KOPT-K1 (cell line): ENCODE measurements around the gene ATP8B4.
"Not testable (repeated sequence)": the region's sequence is repeated elsewhere in the genome, so short reads cannot be mapped to it uniquely, and the experiment has no call there.

ENCODE experiments used
- H3K27ac ChIP-seq: fragments of 200-600 bp; sonication (generic); 2 replicates; pipeline ENCODE4 v1.5.1; 2016; ENCODE audit warnings: antibody characterized with exemption, mild to moderate bottlenecking, low read depth, low read length; ENCODE audit not compliant: poor library complexity, severe bottlenecking
- H3K36me3 ChIP-seq: fragments of 200-600 bp; sonication (generic); 2 replicates; pipeline ENCODE4 v1.5.1; 2017; ENCODE audit warnings: antibody characterized with exemption, mild to moderate bottlenecking, low read length, moderate library complexity; ENCODE audit not compliant: insufficient read depth
- H3K9me3 ChIP-seq: fragments of 200-600 bp; sonication (generic); 2 replicates; pipeline ENCODE4 v1.5.1; 2017; ENCODE audit warnings: antibody characterized with exemption, low read length, mild to moderate bottlenecking; ENCODE audit not compliant: insufficient read depth, poor library complexity, severe bottlenecking

Gene ATP8B4

GRCh38 chr15:49963033-49963772 lies 155.8 kb downstream of the ATP8B4 start:
- not testable (repeated sequence) for H3K9me3 ChIP-seq, H3K27ac ChIP-seq, H3K36me3 ChIP-seq

- Histone ChIP-seq H3K36me3 (no peaks in the 10 kb centered on the region), H3K27ac (no peak overlapping the region)
Observed at GRCh38 chr15:49962044-49962602, 156.9 kb downstream of the ATP8B4 start.

GRCh38 chr15:49953421-49953820 lies 165.6 kb downstream of the ATP8B4 start:
- Histone ChIP-seq H3K27ac (no peak overlapping the region), H3K9me3 (no peaks in the 10 kb centered on the region), H3K36me3 (no peaks in the 10 kb centered on the region)

More at GRCh38 chr15:49962044-49962602, 156.9 kb downstream of the ATP8B4 start:
- no peaks in the 10 kb centered on the region for H3K9me3 ChIP-seq

GRCh38 chr15:49946681-49947080 lies 172.4 kb downstream of the ATP8B4 start:
- Histone ChIP-seq H3K36me3 (no peaks in the 10 kb centered on the region), H3K27ac (no peak overlapping the region), H3K9me3 (no peaks in the 10 kb centered on the region)

GRCh38 chr15:49934487-49934886 lies 184.5 kb downstream of the ATP8B4 start:
- no peak overlapping the region for H3K27ac ChIP-seq

GRCh38 chr15:49927189-49927861 lies 191.7 kb downstream of the ATP8B4 start:
- Histone ChIP-seq H3K27ac (no peak overlapping the region), H3K36me3 (no peaks in the 10 kb centered on the region), H3K9me3 (no peaks in the 10 kb centered on the region)

More at GRCh38 chr15:49934487-49934886, 184.5 kb downstream of the ATP8B4 start:
- H3K36me3 ChIP-seq = no peaks in the 10 kb centered on the region
- H3K9me3 ChIP-seq = no peaks in the 10 kb centered on the region

- H3K27ac ChIP-seq = no peak overlapping the region
- H3K36me3 ChIP-seq = no peaks in the 10 kb centered on the region
- H3K9me3 ChIP-seq = no peaks in the 10 kb centered on the region
Observed at GRCh38 chr15:49926740-49927139, 192.3 kb downstream of the ATP8B4 start.

GRCh38 chr15:49923671-49924070 lies 195.4 kb downstream of the ATP8B4 start:
- Histone ChIP-seq H3K9me3 (no peaks in the 10 kb centered on the region), H3K36me3 (no peaks in the 10 kb centered on the region), H3K27ac (no peak overlapping the region)

- H3K27ac ChIP-seq = no peak overlapping the region
- no peaks in the 10 kb centered on the region for H3K9me3 ChIP-seq
- no peaks in the 10 kb centered on the region for H3K36me3 ChIP-seq
Observed at GRCh38 chr15:49919034-49919433, 200.0 kb downstream of the ATP8B4 start.

- Histone ChIP-seq H3K9me3 (no peaks in the 10 kb centered on the region), H3K27ac (no peak overlapping the region), H3K36me3 (no peaks in the 10 kb centered on the region)
Observed at GRCh38 chr15:49918121-49918520, 200.9 kb downstream of the ATP8B4 start.

- Histone ChIP-seq H3K9me3 (no peaks in the 10 kb centered on the region), H3K27ac (no peak overlapping the region), H3K36me3 (no peaks in the 10 kb centered on the region)
Observed at GRCh38 chr15:49916998-49917397, 202.0 kb downstream of the ATP8B4 start.

- Histone ChIP-seq H3K27ac (no peak overlapping the region), H3K9me3 (no peaks in the 10 kb centered on the region), H3K36me3 (no peaks in the 10 kb centered on the region)
Observed at GRCh38 chr15:49915822-49916221, 203.2 kb downstream of the ATP8B4 start.

GRCh38 chr15:49908933-49909295 lies 210.1 kb downstream of the ATP8B4 start:
- Histone ChIP-seq H3K9me3 (peaks cover 12% of the 10 kb centered on the region), H3K27ac (no peak overlapping the region), H3K36me3 (no peaks in the 10 kb centered on the region)

GRCh38 chr15:49908236-49908932 lies 210.6 kb downstream of the ATP8B4 start:
- Histone ChIP-seq H3K36me3 (no peaks in the 10 kb centered on the region), H3K9me3 (peaks cover 12% of the 10 kb centered on the region), H3K27ac (no peak overlapping the region)

- Histone ChIP-seq H3K9me3 (peaks cover 12% of the 10 kb centered on the region), H3K36me3 (no peaks in the 10 kb centered on the region), H3K27ac (no peak overlapping the region)
Observed at GRCh38 chr15:49906966-49907365, 212.1 kb downstream of the ATP8B4 start.
